Measurements from ENCODE around the gene TSPAN32. TPM values are rescaled to one million over a fixed set of nuclear protein-coding genes. Genes with fewer than 3 reads are reported as not detected.

The TSPAN32 gene
- total and polyA plus RNA-seq, 2 donors (not counting 3 experiments of a cell fraction or from before 2014, with no cell fraction given): not detected

DNA sequence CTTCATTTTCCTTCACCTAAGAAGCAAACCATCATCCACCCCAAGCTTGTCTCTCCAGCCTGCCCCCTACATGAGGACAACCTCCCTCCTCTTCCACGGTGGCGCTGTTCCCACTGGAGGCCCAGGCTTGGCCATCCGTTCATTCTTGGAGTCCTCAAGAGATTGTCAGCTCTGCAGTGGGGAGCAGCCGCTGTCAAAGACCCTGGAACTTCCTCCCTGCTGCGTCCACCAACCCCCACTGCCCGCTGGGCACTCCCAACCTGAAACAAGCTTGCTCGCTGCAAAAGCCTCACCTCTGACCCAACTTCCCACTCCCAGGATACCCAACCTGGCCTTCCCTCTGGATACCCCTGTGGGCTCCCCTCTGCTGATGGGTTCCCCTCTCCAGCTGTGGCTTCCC, 64.9 kb downstream of the TSPAN32 start:
- no peak overlapping the region for H3K9ac ChIP-seq (replicated peaks; ENCODE audit: extremely low read depth, insufficient read depth, low read length)
- no peaks in the 10 kb centered on the region for H4K20me1 ChIP-seq (replicated peaks; ENCODE audit: control insufficient read depth, extremely low read depth, insufficient read depth, low read length)
- H3K4me1 ChIP-seq (ENCODE audit: control insufficient read depth, extremely low read depth, insufficient read depth, low read length): no peaks in the 10 kb centered on the region
- dilution Hi-C loops (cut with MboI; ENCODE audit: extremely low pct_ligation_motif_present, low sequenced_read_pairs) (no loop called here), intact Hi-C loops (cut with micrococcal nuclease) (no loop called here)
- no peaks in the 10 kb centered on the region for H3K9me1 ChIP-seq (replicated peaks; ENCODE audit: control insufficient read depth, extremely low read depth, insufficient read depth, low read length)
- no peak overlapping the region for H2AFZ ChIP-seq (ENCODE audit: low read depth, low read length)
- TF ChIP-seq EZH2 (IDR thresholded peaks at IDR 0.05; ENCODE audit: borderline replicate concordance, low read depth, low read length, severe bottlenecking): no peak
- no peak for TF ChIP-seq GATA2 (IDR thresholded peaks at IDR 0.05; ENCODE audit: insufficient read depth, insufficient read length, low read depth, low read length)
- no peak for TF ChIP-seq MYC (IDR thresholded peaks at IDR 0.05; ENCODE audit: low read depth, low read length)
- no peak for TF ChIP-seq POLR2AphosphoS5 (IDR thresholded peaks at IDR 0.05; ENCODE audit: insufficient read depth, low read depth, low read length)
- no peak for TF ChIP-seq JUN (IDR thresholded peaks at IDR 0.05; ENCODE audit: borderline replicate concordance, insufficient read depth, insufficient read length, low read depth)
- TF ChIP-seq FOS (IDR thresholded peaks at IDR 0.05; ENCODE audit: borderline replicate concordance, insufficient read depth, low read length): no peak
- TF ChIP-seq POLR2A (IDR thresholded peaks at IDR 0.05; ENCODE audit: low read depth, low read length): no peak
- TF ChIP-seq, protein P1, sequence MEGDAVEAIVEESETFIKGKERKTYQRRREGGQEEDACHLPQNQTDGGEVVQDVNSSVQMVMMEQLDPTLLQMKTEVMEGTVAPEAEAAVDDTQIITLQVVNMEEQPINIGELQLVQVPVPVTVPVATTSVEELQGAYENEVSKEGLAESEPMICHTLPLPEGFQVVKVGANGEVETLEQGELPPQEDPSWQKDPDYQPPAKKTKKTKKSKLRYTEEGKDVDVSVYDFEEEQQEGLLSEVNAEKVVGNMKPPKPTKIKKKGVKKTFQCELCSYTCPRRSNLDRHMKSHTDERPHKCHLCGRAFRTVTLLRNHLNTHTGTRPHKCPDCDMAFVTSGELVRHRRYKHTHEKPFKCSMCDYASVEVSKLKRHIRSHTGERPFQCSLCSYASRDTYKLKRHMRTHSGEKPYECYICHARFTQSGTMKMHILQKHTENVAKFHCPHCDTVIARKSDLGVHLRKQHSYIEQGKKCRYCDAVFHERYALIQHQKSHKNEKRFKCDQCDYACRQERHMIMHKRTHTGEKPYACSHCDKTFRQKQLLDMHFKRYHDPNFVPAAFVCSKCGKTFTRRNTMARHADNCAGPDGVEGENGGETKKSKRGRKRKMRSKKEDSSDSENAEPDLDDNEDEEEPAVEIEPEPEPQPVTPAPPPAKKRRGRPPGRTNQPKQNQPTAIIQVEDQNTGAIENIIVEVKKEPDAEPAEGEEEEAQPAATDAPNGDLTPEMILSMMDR (IDR thresholded peaks at IDR 0.05; ENCODE audit: extremely low read depth in 1 of 2, insufficient read depth in 1 of 2, low read depth in 1 of 2, low read length in 2 of 2): no peak
- TF ChIP-seq, protein P2, sequence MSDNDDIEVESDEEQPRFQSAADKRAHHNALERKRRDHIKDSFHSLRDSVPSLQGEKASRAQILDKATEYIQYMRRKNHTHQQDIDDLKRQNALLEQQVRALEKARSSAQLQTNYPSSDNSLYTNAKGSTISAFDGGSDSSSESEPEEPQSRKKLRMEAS (IDR thresholded peaks at IDR 0.05; ENCODE audit: insufficient read depth, insufficient read length): no peak
- H3K27me3 ChIP-seq (ENCODE audit: control insufficient read depth in 2 of 2, insufficient read depth in 2 of 2, low read length in 2 of 2): no peaks in the 10 kb centered on the region
- no peak overlapping the region for H3K27ac ChIP-seq (ENCODE audit: insufficient read depth, low read depth, low read length)
- no peak for DNase-seq (ENCODE audit: low read depth, low spot score)
- FAIRE-seq: no peak
- POLR2A ChIA-PET: no interaction called here
- H3K36me3 ChIP-seq (ENCODE audit: control insufficient read depth in 2 of 2, extremely low read depth in 1 of 2, insufficient read depth in 2 of 2, low read length in 2 of 2): no peaks in the 10 kb centered on the region
- CTCF ChIA-PET: interaction anchor here (1.5 to 1.7 kb wide), 2 partner anchors 11 to 61 kb away, joined by 3 to 11 read pairs; partner anchors contain the start of gene CD81
- BruUV-seq (replicated peaks): no TSS peak
- no peaks in the 10 kb centered on the region for H3K79me2 ChIP-seq (ENCODE audit: control insufficient read depth, insufficient read depth, low read length)
- no peaks in the 10 kb centered on the region for H3K9me3 ChIP-seq (replicated peaks; ENCODE audit: control insufficient read depth, insufficient read depth, low read length)
- H3K4me2 ChIP-seq (ENCODE audit: insufficient read depth, low read length): no peak overlapping the region
- H3K4me3 ChIP-seq (replicated peaks in 1 of 3; ENCODE audit: insufficient read depth in 1 of 3, low read depth in 1 of 3, low read length in 3 of 3): no peak overlapping the region

Data from endothelial cell of umbilical vein (primary cell).